Neural progenitor cell (in vitro differentiated cells): ENCODE data around the gene PRICKLE2. TPM values are rescaled to one million over a fixed set of nuclear protein-coding genes. Genes with fewer than 3 reads are reported as not detected.
A peak's percentile ranks its signal among the peaks of the same experiment; 100 is the strongest.

ENCODE experiments used
- DNase-seq: peaks from one replicate; pipeline ENCODE4 v3.0.0-alpha.2; 2016; ENCODE audit warnings: low spot score
- H2AFZ ChIP-seq: fragments of 200-600 bp; sonication (generic); replicated peaks from 2 replicates; pipeline ENCODE4 v1.6.1; 2016; ENCODE audit warnings: antibody characterized with exemption
- H3F3A ChIP-seq: fragments of 200-600 bp; sonication (generic); 2 replicates; pipeline ENCODE4 v1.6.1; 2016; ENCODE audit warnings: antibody characterized with exemption, low read depth
- H3K27ac ChIP-seq: fragments of 200-600 bp; sonication (generic); 2 replicates; pipeline ENCODE4 v1.5.1; 2016; ENCODE audit warnings: mild to moderate bottlenecking
- H3K27me3 ChIP-seq: fragments of 200-600 bp; sonication (generic); 2 replicates; pipeline ENCODE4 v1.6.1; 2016; ENCODE audit warnings: mild to moderate bottlenecking, moderate library complexity
- H3K36me3 ChIP-seq: fragments of 200-600 bp; sonication (generic); 2 replicates; pipeline ENCODE4 v1.5.1; 2016
- H3K4me1 ChIP-seq: fragments of 200-600 bp; sonication (generic); 2 replicates; pipeline ENCODE4 v1.6.1; 2016; ENCODE audit warnings: mixed run types
- H3K4me2 ChIP-seq: fragments of 200-600 bp; sonication (generic); 2 replicates; pipeline ENCODE4 v1.6.1; 2016
- H3K4me3 ChIP-seq: fragments of 200-600 bp; sonication (generic); 2 replicates; pipeline ENCODE4 v1.5.1; 2016
- H3K79me2 ChIP-seq: fragments of 200-600 bp; sonication (generic); 2 replicates; pipeline ENCODE4 v1.6.1; 2016; ENCODE audit warnings: low read depth
- H3K9ac ChIP-seq: fragments of 200-600 bp; sonication (generic); 2 replicates; pipeline ENCODE4 v1.6.1; 2016
- H3K9me3 ChIP-seq: fragments of 200-600 bp; sonication (generic); 2 replicates; pipeline ENCODE4 v1.5.1; 2016; ENCODE audit warnings: low read depth
- H4K20me1 ChIP-seq: fragments of 200-600 bp; sonication (generic); 2 replicates; pipeline ENCODE4 v1.6.1; 2016; ENCODE audit warnings: low read depth
- H3K27ac Mint-ChIP-seq: 3 replicates; pipeline ENCODE4 v1.8.0; 2021; ENCODE audit warnings: mixed read lengths
- H3K27me3 Mint-ChIP-seq: 2 replicates; pipeline ENCODE4 v1.8.0; 2022; ENCODE audit warnings: low read depth, mild to moderate bottlenecking, inconsistent platforms, moderate library complexity, mixed read lengths; ENCODE audit not compliant: insufficient read depth
- H3K36me3 Mint-ChIP-seq: 3 replicates; pipeline ENCODE4 v1.8.0; 2021; ENCODE audit warnings: mixed read lengths
- H3K4me1 Mint-ChIP-seq: 3 replicates; pipeline ENCODE4 v1.8.0; 2021; ENCODE audit warnings: mixed read lengths
- H3K4me3 Mint-ChIP-seq: 3 replicates; pipeline ENCODE4 v1.8.0; 2021; ENCODE audit warnings: mild to moderate bottlenecking, moderate library complexity, mixed read lengths
- H3K9me3 Mint-ChIP-seq: 3 replicates; pipeline ENCODE4 v1.8.0; 2020; ENCODE audit warnings: mixed read lengths
- EZH2 ChIP-seq: fragments of 200-600 bp; sonication (generic); IDR thresholded peaks from 2 replicates; pipeline ENCODE4 v1.6.1; 2017; ENCODE audit warnings: antibody characterized with exemption, mild to moderate bottlenecking, moderate library complexity
- EZH2phosphoT487 ChIP-seq: fragments of 200-600 bp; sonication (generic); IDR thresholded peaks from 2 replicates; pipeline ENCODE4 v1.6.1; 2017; ENCODE audit warnings: antibody characterized with exemption
- total RNA-seq: library from RNA; depleted of rRNA; stranded (reverse); fragments of >200 nt; gene quantifications from 2 replicates; pipeline ENCODE4 v1.2.3, GENCODE V29; 2015; ENCODE audit warnings: low replicate concordance
- TF ChIP-seq, protein P1 (sequence below): fragments of 200-600 bp; sonication (generic); IDR thresholded peaks from 2 replicates; pipeline ENCODE4 v1.5.1; 2017; ENCODE audit warnings: antibody characterized with exemption, mild to moderate bottlenecking

Gene PRICKLE2
- total RNA-seq, 1 donor from 2014 or later = 11.5 TPM

DNA sequence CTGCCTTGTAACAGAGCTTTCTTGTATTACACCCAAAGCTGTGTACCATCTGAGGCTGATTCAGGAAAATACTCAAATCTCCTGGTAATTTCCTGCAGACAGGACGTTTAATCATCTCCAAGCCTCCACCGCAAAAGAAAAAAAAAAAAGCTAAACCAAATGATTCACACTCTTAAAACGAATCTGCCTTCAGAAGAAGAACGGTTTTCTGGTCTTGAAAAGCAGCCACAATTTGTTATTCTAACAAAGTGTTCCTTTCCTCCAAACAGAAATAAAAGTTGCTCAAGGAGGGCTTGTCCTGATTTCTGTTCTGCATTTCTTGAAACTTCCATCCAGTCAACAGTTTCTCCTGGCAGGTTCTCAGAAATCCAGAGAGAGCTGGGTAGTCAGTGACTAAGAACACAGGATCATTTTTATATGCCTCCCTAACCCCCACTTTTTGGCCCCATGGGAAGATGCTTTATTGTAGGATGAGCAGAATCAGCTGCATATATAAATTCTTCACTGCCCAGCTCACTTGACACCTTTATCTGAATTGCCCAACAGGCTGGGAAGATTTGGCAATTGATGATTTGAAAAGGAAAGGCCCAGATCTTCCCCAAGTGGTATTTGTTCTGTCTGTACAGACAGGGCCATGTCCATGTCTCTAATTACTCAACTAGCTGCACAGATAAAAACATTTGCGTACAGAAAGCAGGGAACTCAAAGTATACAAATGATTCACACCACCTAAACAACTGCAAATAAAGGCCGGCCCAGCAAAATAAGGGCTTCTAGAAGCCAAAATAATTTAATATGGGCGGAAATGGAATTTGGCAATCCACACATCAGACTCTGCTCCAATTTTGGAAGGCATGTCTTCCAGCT, 41.0 kb upstream of the PRICKLE2 start:
- no peak overlapping the region for H3K9ac ChIP-seq
- no peaks in the 10 kb centered on the region for H4K20me1 ChIP-seq
- peaks cover 3% of the 10 kb centered on the region for H3K36me3 Mint-ChIP-seq
- TF ChIP-seq EZH2 (no peak), EZH2phosphoT487 (no peak)
- TF ChIP-seq, protein P1, sequence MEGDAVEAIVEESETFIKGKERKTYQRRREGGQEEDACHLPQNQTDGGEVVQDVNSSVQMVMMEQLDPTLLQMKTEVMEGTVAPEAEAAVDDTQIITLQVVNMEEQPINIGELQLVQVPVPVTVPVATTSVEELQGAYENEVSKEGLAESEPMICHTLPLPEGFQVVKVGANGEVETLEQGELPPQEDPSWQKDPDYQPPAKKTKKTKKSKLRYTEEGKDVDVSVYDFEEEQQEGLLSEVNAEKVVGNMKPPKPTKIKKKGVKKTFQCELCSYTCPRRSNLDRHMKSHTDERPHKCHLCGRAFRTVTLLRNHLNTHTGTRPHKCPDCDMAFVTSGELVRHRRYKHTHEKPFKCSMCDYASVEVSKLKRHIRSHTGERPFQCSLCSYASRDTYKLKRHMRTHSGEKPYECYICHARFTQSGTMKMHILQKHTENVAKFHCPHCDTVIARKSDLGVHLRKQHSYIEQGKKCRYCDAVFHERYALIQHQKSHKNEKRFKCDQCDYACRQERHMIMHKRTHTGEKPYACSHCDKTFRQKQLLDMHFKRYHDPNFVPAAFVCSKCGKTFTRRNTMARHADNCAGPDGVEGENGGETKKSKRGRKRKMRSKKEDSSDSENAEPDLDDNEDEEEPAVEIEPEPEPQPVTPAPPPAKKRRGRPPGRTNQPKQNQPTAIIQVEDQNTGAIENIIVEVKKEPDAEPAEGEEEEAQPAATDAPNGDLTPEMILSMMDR = no peak
- H3K36me3 ChIP-seq = no peaks in the 10 kb centered on the region
- no peaks in the 10 kb centered on the region for H3K27me3 Mint-ChIP-seq
- peaks cover 38% of the 10 kb centered on the region for H3K4me1 ChIP-seq
- peaks cover 5% of the 10 kb centered on the region for H3K79me2 ChIP-seq
- H3K4me3 Mint-ChIP-seq = no peak overlapping the region
- H3K9me3 ChIP-seq = peaks cover 8% of the 10 kb centered on the region
- peaks cover 9% of the 10 kb centered on the region for H3K9me3 Mint-ChIP-seq
- no peak for DNase-seq
- no peaks in the 10 kb centered on the region for H3K27me3 ChIP-seq
- H3K27ac ChIP-seq = no peak overlapping the region
- H3K4me2 ChIP-seq = peak overlapping the region; percentile 82
- H3K4me3 ChIP-seq = peak overlapping the region; percentile 57
- H3K27ac Mint-ChIP-seq = no peak overlapping the region
- peaks cover 33% of the 10 kb centered on the region for H3K4me1 Mint-ChIP-seq
- no peak overlapping the region for H2AFZ ChIP-seq
- H3F3A ChIP-seq = peaks cover 14% of the 10 kb centered on the region

- no peak overlapping the region for H3K4me3 ChIP-seq
- peaks cover 39% of the 10 kb centered on the region for H3K4me1 ChIP-seq
- TF ChIP-seq, protein P1 = no peak
- TF ChIP-seq EZH2phosphoT487 (no peak), EZH2 (no peak)
- no peaks in the 10 kb centered on the region for H3K27me3 ChIP-seq
- H3K79me2 ChIP-seq = peaks cover 5% of the 10 kb centered on the region
- Mint-ChIP-seq H3K27me3 (no peaks in the 10 kb centered on the region), H3K36me3 (no peaks in the 10 kb centered on the region), H3K4me1 (peaks cover 33% of the 10 kb centered on the region), H3K27ac (no peak overlapping the region), H3K4me3 (no peak overlapping the region), H3K9me3 (peaks cover 5% of the 10 kb centered on the region)
- no peaks in the 10 kb centered on the region for H4K20me1 ChIP-seq
- no peak overlapping the region for H3K27ac ChIP-seq
- peak overlapping the region; percentile 30 for H3K4me2 ChIP-seq
- H3K9ac ChIP-seq = no peak overlapping the region
- H2AFZ ChIP-seq = no peak overlapping the region
- DNase-seq = no peak
- H3F3A ChIP-seq = peaks cover 10% of the 10 kb centered on the region
- peaks cover 1% of the 10 kb centered on the region for H3K9me3 ChIP-seq
- H3K36me3 ChIP-seq = no peaks in the 10 kb centered on the region
These were observed 40.4 kb upstream of the PRICKLE2 start for GRCh38 chr3:64265646-64266045.

- Histone ChIP-seq H3K27ac (no peak overlapping the region), H3K79me2 (peaks cover 5% of the 10 kb centered on the region), H3K9ac (no peak overlapping the region), H3K36me3 (no peaks in the 10 kb centered on the region), H3K4me3 (no peak overlapping the region), H3K4me1 (peaks cover 45% of the 10 kb centered on the region), H3K9me3 (no peaks in the 10 kb centered on the region), H3K27me3 (no peaks in the 10 kb centered on the region), H3K4me2 (no peak overlapping the region), H3F3A (peaks cover 10% of the 10 kb centered on the region), H2AFZ (no peak overlapping the region), H4K20me1 (no peaks in the 10 kb centered on the region)
- no peak for DNase-seq
- H3K4me1 Mint-ChIP-seq = peaks cover 40% of the 10 kb centered on the region
- no peak overlapping the region for H3K4me3 Mint-ChIP-seq
- H3K27me3 Mint-ChIP-seq = peaks cover 3% of the 10 kb centered on the region
- no peak for TF ChIP-seq EZH2
- TF ChIP-seq, protein P1 = no peak
- TF ChIP-seq EZH2phosphoT487 = no peak
- no peak overlapping the region for H3K27ac Mint-ChIP-seq
- H3K9me3 Mint-ChIP-seq = no peaks in the 10 kb centered on the region
- no peaks in the 10 kb centered on the region for H3K36me3 Mint-ChIP-seq
These were observed 39.3 kb upstream of the PRICKLE2 start for GRCh38 chr3:64264501-64265109.
